CD4-positive, alpha-beta memory T cell (primary cell): Measurements from ENCODE around the gene SIPA1L3. TPM values are rescaled to one million over a fixed set of nuclear protein-coding genes. Genes with fewer than 3 reads are reported as not detected.

Experiments
- CTCF ChIA-PET: fragments of 350-600 bp; sonication (Branson Sonifier 250); formaldehyde crosslinking; loops from one replicate; lab custom pipeline; 2021; ENCODE audit warnings: inconsistent platforms; ENCODE audit not compliant: partially characterized antibody; lab: Charles Lee
- POLR2A ChIA-PET: fragments of 350-600 bp; sonication (Branson Sonifier 250); formaldehyde crosslinking; loops from one replicate; lab custom pipeline; 2021; ENCODE audit not compliant: partially characterized antibody; lab: Charles Lee
- DNase-seq, 5 donors: peaks; one replicate each; pipeline versions ENCODE4 v3.0.0 to v3.0.0-alpha.2; 2020 to 2022; ENCODE audit warnings: mixed read lengths in 1 of 5
- H3K27ac ChIP-seq: one replicate; pipeline ENCODE4 v1.7.0; 2013; ENCODE audit warnings: low read depth, low read length
- H3K27me3 ChIP-seq: 2 replicates; pipeline ENCODE4 v1.7.0; 2013; ENCODE audit warnings: mild to moderate bottlenecking, low read length, moderate library complexity; ENCODE audit not compliant: insufficient read depth
- H3K36me3 ChIP-seq: 2 replicates; pipeline ENCODE4 v1.7.0; 2013; ENCODE audit warnings: mild to moderate bottlenecking, low read length, moderate library complexity; ENCODE audit not compliant: insufficient read depth
- H3K4me1 ChIP-seq: 2 replicates; pipeline ENCODE4 v1.7.0; 2013; ENCODE audit warnings: mild to moderate bottlenecking, low read length, moderate library complexity; ENCODE audit not compliant: insufficient read depth
- H3K4me3 ChIP-seq, 2 donors: one replicate each; pipeline ENCODE4 v1.7.0; 2013; ENCODE audit warnings: low read length in 2 of 2, mild to moderate bottlenecking in 1 of 2
- H3K9me3 ChIP-seq, 2 donors: one replicate each; pipeline ENCODE4 v1.7.0; 2013; ENCODE audit warnings: low read length in 2 of 2, control low read depth in 1 of 2; ENCODE audit not compliant: control insufficient read depth in 1 of 2
- H3K27ac Mint-ChIP-seq, 7 donors: one replicate each; pipeline ENCODE4 v1.8.0; 2020 to 2021; ENCODE audit warnings: mixed read lengths in 7 of 7, mild to moderate bottlenecking in 6 of 7, inconsistent platforms in 3 of 7, moderate library complexity in 3 of 7
- H3K27me3 Mint-ChIP-seq, 2 donors: one replicate each; pipeline ENCODE4 v1.8.0; 2020 to 2021; ENCODE audit warnings: mixed read lengths in 2 of 2
- H3K36me3 Mint-ChIP-seq, 2 donors: one replicate each; pipeline ENCODE4 v1.8.0; 2020 to 2021; ENCODE audit warnings: mixed read lengths in 2 of 2, inconsistent platforms in 1 of 2, mild to moderate bottlenecking in 1 of 2
- H3K4me1 Mint-ChIP-seq, 4 donors: one replicate each; pipeline ENCODE4 v1.8.0; 2020 to 2021; ENCODE audit warnings: mixed read lengths in 4 of 4, mild to moderate bottlenecking in 1 of 4
- H3K4me3 Mint-ChIP-seq, 8 donors: one replicate each; pipeline ENCODE4 v1.8.0; 2020 to 2021; ENCODE audit warnings: mixed read lengths in 8 of 8, mild to moderate bottlenecking in 7 of 8, moderate library complexity in 6 of 8, inconsistent platforms in 3 of 8
- H3K9me3 Mint-ChIP-seq, 8 donors: one replicate each; pipeline ENCODE4 v1.8.0; 2020 to 2021; ENCODE audit warnings: mixed read lengths in 8 of 8, mild to moderate bottlenecking in 5 of 8, inconsistent platforms in 3 of 8, moderate library complexity in 1 of 8
- intact Hi-C: fragments of 100-400 bp; cut with micrococcal nuclease; formaldehyde crosslinking; loops from one replicate; pipeline ENCODE4 v1.15.1; 2023
- polyA plus RNA-seq, 2 donors: library from polyadenylated mRNA; unstranded; fragments of 300-500 nt; fragmentation: Illumina TruSeq; gene quantifications; one replicate each; pipeline ENCODE4 v1.2.3, GENCODE V29; 2021
- total RNA-seq, 2 experiments: library from RNA; stranded (reverse); gene quantifications; one replicate each; pipeline ENCODE4 v1.2.3, GENCODE V29; 2021

The SIPA1L3 gene
- total and polyA plus RNA-seq, 4 experiments from 2014 or later = 0.39 to 35.0 (median 17.8) TPM

- Histone ChIP-seq H3K9me3 (no peaks in the 10 kb centered on the region), H3K4me3 (no peak overlapping the region), H3K36me3 (no peaks in the 10 kb centered on the region), H3K27me3 (no peaks in the 10 kb centered on the region), H3K27ac (no peak overlapping the region), H3K4me1 (no peaks in the 10 kb centered on the region)
- ChIA-PET CTCF (no interaction called here), POLR2A (no interaction called here)
- DNase-seq = no peak
- Mint-ChIP-seq H3K27me3 (no peaks in the 10 kb centered on the region), H3K4me1 (peaks cover 4 to 11% (median 7%) of the 10 kb centered on the region in 4 donors), H3K4me3 (no peak overlapping the region), H3K36me3 (peaks cover 13 to 42% of the 10 kb centered on the region in 2 donors), H3K27ac (no peak overlapping the region), H3K9me3 (peaks cover 0 to 20% (median 9%) of the 10 kb centered on the region in 8 donors)
- intact Hi-C loops = no loop called here
Measured at GRCh38 chr19:37936166-37936565, 29.2 kb downstream of the SIPA1L3 start.

- ChIA-PET CTCF (no interaction called here), POLR2A (no interaction called here)
- no peaks in the 10 kb centered on the region for H3K9me3 ChIP-seq
- H3K36me3 ChIP-seq = no peaks in the 10 kb centered on the region
- Mint-ChIP-seq H3K4me1 (peaks cover 4 to 11% (median 7%) of the 10 kb centered on the region in 4 donors), H3K4me3 (no peak overlapping the region), H3K27ac (no peak overlapping the region), H3K9me3 (peaks cover 0 to 20% (median 9%) of the 10 kb centered on the region in 8 donors), H3K27me3 (no peaks in the 10 kb centered on the region), H3K36me3 (peaks cover 13 to 44% of the 10 kb centered on the region in 2 donors)
- no peak overlapping the region for H3K4me3 ChIP-seq
- intact Hi-C loops = no loop called here
- H3K4me1 ChIP-seq = no peaks in the 10 kb centered on the region
- DNase-seq = no peak
- no peaks in the 10 kb centered on the region for H3K27me3 ChIP-seq
- no peak overlapping the region for H3K27ac ChIP-seq
Measured at GRCh38 chr19:37936886-37937285, 29.9 kb downstream of the SIPA1L3 start.

- Mint-ChIP-seq H3K27me3 (no peaks in the 10 kb centered on the region), H3K4me1 (peaks cover 2 to 9% (median 5%) of the 10 kb centered on the region in 4 donors), H3K9me3 (peaks cover 0 to 17% (median 9%) of the 10 kb centered on the region in 8 donors), H3K4me3 (no peak overlapping the region), H3K36me3 (peaks cover 8 to 45% of the 10 kb centered on the region in 2 donors), H3K27ac (no peak overlapping the region)
- H3K27me3 ChIP-seq = no peaks in the 10 kb centered on the region
- H3K9me3 ChIP-seq = no peaks in the 10 kb centered on the region
- no peak for DNase-seq
- CTCF ChIA-PET = interaction anchor here (1.4 kb wide), 1 partner anchor 36 kb away, joined by 3 read pairs; no protein-coding TSS in a partner anchor
- no peaks in the 10 kb centered on the region for H3K4me1 ChIP-seq
- H3K27ac ChIP-seq = no peak overlapping the region
- no peaks in the 10 kb centered on the region for H3K36me3 ChIP-seq
- no peak overlapping the region for H3K4me3 ChIP-seq
- POLR2A ChIA-PET = no interaction called here
- intact Hi-C loops = no loop called here
Measured at GRCh38 chr19:37938353-37938752, 31.3 kb downstream of the SIPA1L3 start.

DNA sequence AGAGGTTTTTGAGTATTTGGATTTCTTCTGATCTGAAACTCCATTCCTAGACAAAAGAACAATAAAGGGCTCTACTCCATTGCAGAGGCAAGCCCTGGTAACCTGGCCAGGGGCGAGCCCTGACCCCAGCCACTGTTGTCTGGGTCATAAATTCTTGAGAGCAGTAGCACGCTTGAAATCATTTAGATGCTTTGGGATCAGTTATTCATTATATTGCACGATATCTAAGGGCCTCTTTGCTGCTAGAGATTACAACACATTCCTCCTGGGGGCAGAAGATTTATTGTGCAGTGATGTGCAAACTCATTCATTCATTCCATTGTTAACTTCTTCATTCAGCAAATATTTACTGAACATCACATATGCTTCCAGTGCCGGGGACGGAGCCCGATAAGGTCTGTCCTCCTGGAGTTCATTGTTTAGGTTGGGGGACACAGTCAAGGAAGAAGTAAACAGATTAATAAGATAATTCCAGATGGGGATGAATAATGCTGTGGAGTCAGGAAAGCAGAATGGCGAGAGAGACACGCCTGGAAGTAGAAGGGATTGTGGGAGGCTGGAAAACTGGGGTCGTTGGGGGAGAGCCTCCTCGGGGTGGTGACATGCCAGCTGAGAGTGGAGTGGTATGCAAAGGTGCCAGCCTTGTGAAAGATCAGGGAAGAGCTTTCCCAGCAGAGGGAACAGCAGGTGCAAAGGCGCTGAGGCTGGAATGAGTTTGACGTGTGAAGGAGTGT, 34.9 kb downstream of the SIPA1L3 start:
- Mint-ChIP-seq H3K4me3 (peak overlapping the region in 1 of 8 donors; percentile 41), H3K27ac (no peak overlapping the region), H3K36me3 (peaks cover 0 to 29% of the 10 kb centered on the region in 2 donors), H3K4me1 (peaks cover 0 to 10% (median 4%) of the 10 kb centered on the region in 4 donors), H3K9me3 (peaks cover 0 to 2% (median 0%) of the 10 kb centered on the region in 8 donors), H3K27me3 (no peaks in the 10 kb centered on the region)
- H3K27me3 ChIP-seq = no peaks in the 10 kb centered on the region
- H3K4me1 ChIP-seq = no peaks in the 10 kb centered on the region
- H3K27ac ChIP-seq = no peak overlapping the region
- POLR2A ChIA-PET = no interaction called here
- intact Hi-C loops = no loop called here
- no peak for DNase-seq
- CTCF ChIA-PET = no interaction called here
- no peaks in the 10 kb centered on the region for H3K9me3 ChIP-seq
- no peak overlapping the region for H3K4me3 ChIP-seq
- H3K36me3 ChIP-seq = no peaks in the 10 kb centered on the region

- Histone ChIP-seq H3K27me3 (no peaks in the 10 kb centered on the region), H3K27ac (no peak overlapping the region), H3K4me1 (no peaks in the 10 kb centered on the region), H3K9me3 (no peaks in the 10 kb centered on the region), H3K36me3 (no peaks in the 10 kb centered on the region), H3K4me3 (no peak overlapping the region)
- H3K9me3 Mint-ChIP-seq = peaks cover 0 to 2% (median 0%) of the 10 kb centered on the region in 8 donors
- no peaks in the 10 kb centered on the region for H3K27me3 Mint-ChIP-seq
- intact Hi-C loops = no loop called here
- H3K4me3 Mint-ChIP-seq = no peak overlapping the region
- CTCF ChIA-PET = no interaction called here
- POLR2A ChIA-PET = no interaction called here
- DNase-seq = no peak
- H3K36me3 Mint-ChIP-seq = peaks cover 0 to 29% of the 10 kb centered on the region in 2 donors
- H3K4me1 Mint-ChIP-seq = peaks cover 0 to 11% (median 4%) of the 10 kb centered on the region in 4 donors
- no peak overlapping the region for H3K27ac Mint-ChIP-seq
Measured at GRCh38 chr19:37942516-37942902, 35.5 kb downstream of the SIPA1L3 start.

DNA sequence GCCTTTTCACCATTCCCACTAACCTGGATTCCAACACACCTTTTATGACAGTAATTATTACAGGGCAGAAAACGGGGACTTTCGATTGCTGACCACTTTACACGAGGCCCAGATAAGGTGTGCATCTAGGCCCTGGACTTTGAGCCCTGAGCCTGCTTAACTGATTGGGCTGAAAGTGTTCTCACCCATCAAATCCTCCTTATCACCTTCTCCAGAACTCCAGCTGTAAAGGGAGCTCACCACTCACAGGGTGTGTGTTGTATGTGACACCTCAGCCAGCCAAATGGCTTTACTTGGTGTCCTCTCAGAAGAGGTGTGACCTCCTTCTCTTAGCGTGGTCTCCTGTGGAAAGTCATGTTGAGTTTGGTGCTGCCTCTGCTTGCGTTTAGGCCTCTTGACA, 36.5 kb downstream of the SIPA1L3 start:
- H3K27me3 Mint-ChIP-seq = no peaks in the 10 kb centered on the region
- Histone ChIP-seq H3K36me3 (no peaks in the 10 kb centered on the region), H3K4me3 (no peak overlapping the region), H3K4me1 (no peaks in the 10 kb centered on the region), H3K27ac (no peak overlapping the region), H3K9me3 (no peaks in the 10 kb centered on the region), H3K27me3 (no peaks in the 10 kb centered on the region)
- intact Hi-C loops = no loop called here
- CTCF ChIA-PET = no interaction called here
- POLR2A ChIA-PET = no interaction called here
- H3K36me3 Mint-ChIP-seq = peaks cover 0 to 29% of the 10 kb centered on the region in 2 donors
- peaks cover 0 to 2% (median 0%) of the 10 kb centered on the region in 8 donors for H3K9me3 Mint-ChIP-seq
- no peak overlapping the region for H3K4me3 Mint-ChIP-seq
- H3K4me1 Mint-ChIP-seq = peaks cover 0 to 9% (median 4%) of the 10 kb centered on the region in 4 donors
- DNase-seq = no peak
- peak overlapping the region in 1 of 7 donors; percentile 77 for H3K27ac Mint-ChIP-seq

DNA sequence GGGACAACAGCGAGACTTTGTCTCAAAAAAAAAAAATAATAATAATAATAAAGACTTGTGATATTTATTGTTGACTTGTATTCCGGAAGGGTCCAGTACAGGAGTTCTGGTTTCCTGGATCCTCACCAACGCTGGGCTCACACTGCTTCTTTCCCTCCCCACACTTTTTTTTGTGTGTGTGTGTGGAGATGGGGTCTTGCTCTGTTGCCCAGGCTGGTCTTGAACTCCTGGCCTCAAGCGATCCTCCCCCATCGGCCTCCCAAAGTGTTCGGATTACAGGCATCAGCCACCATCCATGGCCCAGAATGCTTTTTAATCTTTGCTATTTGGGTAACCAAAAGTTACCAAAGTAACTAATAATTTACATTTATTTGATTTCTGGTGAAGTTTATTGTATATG, 39.1 kb downstream of the SIPA1L3 start:
- no peaks in the 10 kb centered on the region for H3K4me1 ChIP-seq
- no peaks in the 10 kb centered on the region for H3K36me3 ChIP-seq
- Mint-ChIP-seq H3K36me3 (peaks cover 6 to 20% of the 10 kb centered on the region in 2 donors), H3K4me1 (peaks cover 0 to 9% (median 1%) of the 10 kb centered on the region in 4 donors), H3K27ac (no peak overlapping the region), H3K27me3 (no peaks in the 10 kb centered on the region), H3K9me3 (peaks cover 0 to 2% (median 0%) of the 10 kb centered on the region in 8 donors), H3K4me3 (no peak overlapping the region)
- no peak for DNase-seq
- no peaks in the 10 kb centered on the region for H3K27me3 ChIP-seq
- no peak overlapping the region for H3K4me3 ChIP-seq
- CTCF ChIA-PET = no interaction called here
- H3K9me3 ChIP-seq = no peaks in the 10 kb centered on the region
- POLR2A ChIA-PET = no interaction called here
- no peak overlapping the region for H3K27ac ChIP-seq
- intact Hi-C loops = no loop called here
